Measurements from ENCODE around the gene CDCA5. TPM values are rescaled to one million over a fixed set of nuclear protein-coding genes. Genes with fewer than 3 reads are reported as not detected.

The CDCA5 gene
- total and polyA plus RNA-seq, 2 of the 4 experiments (the other 2 are of a cell fraction) = 9.1 to 14.0 TPM

GRCh38 chr11:65107751-65108468, 24.1 kb upstream of the CDCA5 start:
- in situ Hi-C loops (cut with MboI; ENCODE audit: low sequenced_read_pairs) (no loop called here), dilution Hi-C loops (cut with HindIII; ENCODE audit: low sequenced_read_pairs, unreplicated experiment) (no loop called here), intact Hi-C loops (cut with micrococcal nuclease) (no loop called here)
- peaks cover 4% of the 10 kb centered on the region for H3K9me1 ChIP-seq (ENCODE audit: insufficient read depth, low read length)
- H3K27ac ChIP-seq (ENCODE audit: insufficient read depth, low read length) = no peak overlapping the region
- no peaks in the 10 kb centered on the region for H3K9me3 ChIP-seq (ENCODE audit: control insufficient read depth, insufficient read depth, low read length)
- no peak overlapping the region for H2BK20ac ChIP-seq (ENCODE audit: low read depth, low read length)
- H3K4ac ChIP-seq (ENCODE audit: low read depth, low read length) = no peak overlapping the region
- 92% methylated on average over 33 of the region's 52 CpGs; no CpG with 5 or more reads in 1 of the 2 experiments for WGBS, 2 experiments (ENCODE audit: extremely low coverage in 2 of 2, insufficient read length in 1 of 2)
- no peak overlapping the region for H3K23ac ChIP-seq (ENCODE audit: low read depth, low read length)
- no peak overlapping the region for H3K18ac ChIP-seq (ENCODE audit: low read depth, low read length)
- peaks cover 11% of the 10 kb centered on the region; the same call in 1 of the 2 replicates for H3K36me3 ChIP-seq (ENCODE audit: control insufficient read depth, insufficient read depth, low read length)
- no peak overlapping the region for H3K4me2 ChIP-seq (ENCODE audit: low read depth, low read length)
- ATAC-seq (ENCODE audit: low read depth) (no peak), DNase-seq (no peak)
- no peak overlapping the region for H2AFZ ChIP-seq (replicated peaks; ENCODE audit: low read length, poor library complexity)
- no TSS peak for BruUV-seq (replicated peaks)
- no peak overlapping the region for H4K5ac ChIP-seq (ENCODE audit: low read depth, low read length)
- H4K8ac ChIP-seq (ENCODE audit: low read depth in 2 of 2, low read length in 2 of 2) = no peak overlapping the region
- no peak overlapping the region for H2BK5ac ChIP-seq (ENCODE audit: low read depth, low read length, poor library complexity, severe bottlenecking)
- H3K14ac ChIP-seq (replicated peaks; ENCODE audit: low read depth, low read length) = no peak overlapping the region
- H2AK5ac ChIP-seq (ENCODE audit: low read depth, low read length) = no peak overlapping the region
- H3K9ac ChIP-seq (ENCODE audit: low read depth, low read length) = no peak overlapping the region
- H2BK15ac ChIP-seq (ENCODE audit: low read depth, low read length) = no peak overlapping the region
- no peak overlapping the region for H2AK9ac ChIP-seq (replicated peaks; ENCODE audit: low read depth, low read length, poor library complexity)
- H4K20me1 ChIP-seq (ENCODE audit: insufficient read depth, low read length) = peaks cover 11% of the 10 kb centered on the region; the same call in 1 of the 2 replicates
- H4K91ac ChIP-seq (ENCODE audit: insufficient read depth, low read depth, low read length) = no peak overlapping the region
- no peak overlapping the region for H3K4me3 ChIP-seq (ENCODE audit: insufficient read depth, low read depth, low read length)
- POLR2A ChIA-PET (ENCODE audit: unreplicated experiment) = no interaction called here
- no peaks in the 10 kb centered on the region for H3K27me3 ChIP-seq (ENCODE audit: control insufficient read depth, insufficient read depth, low read length)
- CTCF ChIA-PET = no interaction called here
- peaks cover 10% of the 10 kb centered on the region; the same call in 1 of the 2 replicates for H3K4me1 ChIP-seq (ENCODE audit: control insufficient read depth, insufficient read depth, low read length)
- no peak for TF ChIP-seq MAFK (IDR thresholded peaks at IDR 0.05; ENCODE audit: low read depth, low read length)
- no peak for TF ChIP-seq CEBPB (IDR thresholded peaks at IDR 0.05; ENCODE audit: low read depth, low read length)
- no peak for TF ChIP-seq CHD1 (IDR thresholded peaks at IDR 0.05; ENCODE audit: low read depth, low read length)
- H3K79me1 ChIP-seq (ENCODE audit: low read depth in 1 of 2, low read length in 2 of 2) = peaks cover 6 to 33% of the 10 kb centered on the region in 2 experiments
- H2BK120ac ChIP-seq (ENCODE audit: low read depth, low read length) = no peak overlapping the region
- H3K56ac ChIP-seq (ENCODE audit: extremely low read depth, insufficient read depth, low read length) = no peak overlapping the region
